Measurements from ENCODE around the gene KIAA1217. TPM values are rescaled to one million over a fixed set of nuclear protein-coding genes. Genes with fewer than 3 reads are reported as not detected.

Gene KIAA1217
- total RNA-seq, 1 donor from 2014 or later = 18.9 TPM

DNA sequence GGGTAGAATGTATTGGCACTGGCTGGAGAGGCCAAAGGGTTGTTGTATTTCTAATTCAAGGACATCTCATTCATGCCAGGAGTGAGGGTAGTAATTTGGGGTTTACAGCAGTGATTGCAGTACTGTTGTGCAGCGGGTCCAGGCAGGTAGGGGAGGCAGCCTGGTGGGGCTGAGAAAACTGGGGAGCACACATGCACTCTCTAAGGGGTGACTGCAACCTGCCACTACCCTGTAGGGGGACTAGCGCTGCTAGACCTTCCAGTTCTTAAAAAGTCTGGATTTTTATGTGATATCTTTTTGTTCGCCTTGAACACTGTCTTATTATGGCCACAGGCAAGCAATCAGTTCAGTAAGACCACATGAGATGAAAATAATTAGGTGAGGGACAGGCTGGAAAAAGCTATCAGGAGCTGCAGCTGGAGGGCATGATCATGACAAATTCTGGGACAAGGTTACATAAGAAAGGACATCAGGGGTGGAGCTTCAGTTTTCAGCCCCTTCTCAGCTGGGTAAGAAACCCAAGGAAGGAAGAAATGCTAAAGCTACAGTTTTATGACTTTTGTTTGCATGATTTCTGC is 365.7 kb downstream of the KIAA1217 start:
- Histone ChIP-seq H3K27me3 (ENCODE audit: control insufficient read depth, insufficient read depth, low read length) (peaks cover 2% of the 10 kb centered on the region), H3K36me3 (ENCODE audit: control insufficient read depth, insufficient read depth, low read length) (no peaks in the 10 kb centered on the region), H3K4me3 (ENCODE audit: low read depth, low read length) (no peak overlapping the region)
- TF ChIP-seq, protein P1, sequence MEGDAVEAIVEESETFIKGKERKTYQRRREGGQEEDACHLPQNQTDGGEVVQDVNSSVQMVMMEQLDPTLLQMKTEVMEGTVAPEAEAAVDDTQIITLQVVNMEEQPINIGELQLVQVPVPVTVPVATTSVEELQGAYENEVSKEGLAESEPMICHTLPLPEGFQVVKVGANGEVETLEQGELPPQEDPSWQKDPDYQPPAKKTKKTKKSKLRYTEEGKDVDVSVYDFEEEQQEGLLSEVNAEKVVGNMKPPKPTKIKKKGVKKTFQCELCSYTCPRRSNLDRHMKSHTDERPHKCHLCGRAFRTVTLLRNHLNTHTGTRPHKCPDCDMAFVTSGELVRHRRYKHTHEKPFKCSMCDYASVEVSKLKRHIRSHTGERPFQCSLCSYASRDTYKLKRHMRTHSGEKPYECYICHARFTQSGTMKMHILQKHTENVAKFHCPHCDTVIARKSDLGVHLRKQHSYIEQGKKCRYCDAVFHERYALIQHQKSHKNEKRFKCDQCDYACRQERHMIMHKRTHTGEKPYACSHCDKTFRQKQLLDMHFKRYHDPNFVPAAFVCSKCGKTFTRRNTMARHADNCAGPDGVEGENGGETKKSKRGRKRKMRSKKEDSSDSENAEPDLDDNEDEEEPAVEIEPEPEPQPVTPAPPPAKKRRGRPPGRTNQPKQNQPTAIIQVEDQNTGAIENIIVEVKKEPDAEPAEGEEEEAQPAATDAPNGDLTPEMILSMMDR (IDR thresholded peaks at IDR 0.05; ENCODE audit: insufficient read depth, low read length, poor library complexity, severe bottlenecking) = no peak
- no peak for DNase-seq (ENCODE audit: low read depth)

DNA sequence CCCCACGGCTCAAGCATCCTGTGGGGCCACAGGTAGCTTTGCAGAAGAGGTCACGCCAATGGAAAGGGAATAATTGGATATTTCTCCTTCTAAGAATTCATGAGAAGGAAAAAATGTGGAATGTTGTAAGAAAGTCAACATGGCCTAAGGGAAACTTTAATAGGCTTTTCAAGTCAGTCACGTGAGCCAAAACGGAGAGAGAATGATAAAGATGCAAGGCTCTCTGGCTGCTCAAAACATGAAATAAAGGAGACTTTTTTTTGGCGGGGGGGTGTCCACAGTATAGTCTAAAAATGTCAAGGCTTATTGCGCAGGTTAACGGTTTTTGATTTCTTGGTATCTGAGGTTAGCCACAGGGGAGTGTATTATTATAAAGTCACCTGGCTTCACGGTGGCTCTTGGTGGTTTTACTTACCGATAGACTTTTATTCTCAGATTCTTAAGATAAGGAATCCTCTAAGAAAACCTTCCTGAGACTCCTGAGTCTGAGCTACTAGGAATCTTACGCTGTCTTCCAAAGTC is 366.6 kb downstream of the KIAA1217 start:
- H3K27me3 ChIP-seq (ENCODE audit: control insufficient read depth, insufficient read depth, low read length) = peaks cover 2% of the 10 kb centered on the region
- no peaks in the 10 kb centered on the region for H3K36me3 ChIP-seq (ENCODE audit: control insufficient read depth, insufficient read depth, low read length)
- DNase-seq (ENCODE audit: low read depth) = no peak
- H3K4me3 ChIP-seq (ENCODE audit: low read depth, low read length) = no peak overlapping the region
- TF ChIP-seq, protein P1 (IDR thresholded peaks at IDR 0.05; ENCODE audit: insufficient read depth, low read length, poor library complexity, severe bottlenecking) = no peak

DNA sequence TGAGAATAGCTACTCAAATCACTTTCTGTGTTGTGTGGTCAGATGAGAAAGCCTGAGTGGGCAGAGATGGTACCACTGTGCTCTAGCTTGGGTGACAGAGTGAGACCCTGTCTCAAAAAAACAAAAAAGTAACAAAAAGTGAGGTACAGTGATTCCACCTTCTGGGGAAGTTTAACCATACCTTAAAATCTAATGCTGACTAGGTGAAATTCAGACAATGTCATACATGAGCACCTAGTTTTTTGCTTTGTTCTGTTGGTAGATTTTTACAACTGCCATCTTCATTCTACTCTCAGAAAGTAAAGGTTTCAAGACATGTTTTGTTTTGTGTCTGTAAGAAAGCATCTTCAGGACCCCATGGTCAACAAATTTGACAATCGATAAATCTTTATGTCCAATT is 370.5 kb downstream of the KIAA1217 start:
- no peak overlapping the region for H3K4me3 ChIP-seq (ENCODE audit: low read depth, low read length)
- TF ChIP-seq, protein P1 (IDR thresholded peaks at IDR 0.05; ENCODE audit: insufficient read depth, low read length, poor library complexity, severe bottlenecking) = no peak
- no peak for DNase-seq (ENCODE audit: low read depth)
- no peaks in the 10 kb centered on the region for H3K36me3 ChIP-seq (ENCODE audit: control insufficient read depth, insufficient read depth, low read length)
- H3K27me3 ChIP-seq (ENCODE audit: control insufficient read depth, insufficient read depth, low read length) = no peaks in the 10 kb centered on the region

DNA sequence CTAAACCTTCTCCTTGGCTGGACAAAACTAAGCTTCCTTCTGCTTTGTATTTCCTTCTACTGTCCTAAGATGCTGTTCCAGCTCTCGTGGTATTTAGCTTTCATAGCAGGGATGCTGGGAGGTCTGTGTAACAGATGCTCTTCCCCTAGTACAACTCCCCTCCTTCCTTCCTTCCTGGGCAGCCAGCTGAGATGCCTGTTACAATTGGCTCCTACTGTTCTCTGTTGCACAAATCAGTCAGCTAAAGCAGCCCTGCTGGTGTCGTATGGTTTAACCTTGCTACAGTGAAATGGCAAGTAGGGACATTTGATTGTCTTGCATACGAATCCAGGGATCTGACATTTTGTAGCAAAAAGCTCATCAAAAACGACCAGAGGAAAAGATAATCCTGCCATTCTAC is 371.0 kb downstream of the KIAA1217 start:
- Histone ChIP-seq H3K36me3 (ENCODE audit: control insufficient read depth, insufficient read depth, low read length) (no peaks in the 10 kb centered on the region), H3K4me3 (ENCODE audit: low read depth, low read length) (no peak overlapping the region), H3K27me3 (ENCODE audit: control insufficient read depth, insufficient read depth, low read length) (no peaks in the 10 kb centered on the region)
- no peak for DNase-seq (ENCODE audit: low read depth)
- TF ChIP-seq, protein P1 (IDR thresholded peaks at IDR 0.05; ENCODE audit: insufficient read depth, low read length, poor library complexity, severe bottlenecking) = no peak

DNA sequence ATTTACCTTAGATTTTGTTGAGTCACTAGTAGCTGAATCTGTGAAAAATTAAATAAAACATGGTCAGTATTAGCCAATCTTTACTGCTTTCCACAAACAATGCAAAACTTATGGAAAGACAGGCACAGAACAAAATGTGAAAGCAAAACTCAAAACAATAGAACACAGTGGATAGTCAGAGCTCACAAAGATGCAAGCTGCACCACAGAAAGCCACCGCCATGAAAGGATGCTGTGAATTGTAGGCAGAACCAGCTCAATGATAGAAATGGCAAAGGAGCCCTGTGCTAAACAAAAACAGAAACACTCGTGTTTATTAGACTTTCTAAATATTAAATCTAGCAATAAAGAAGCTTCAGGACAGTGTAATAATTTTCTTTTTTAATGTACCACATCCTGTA is 380.3 kb downstream of the KIAA1217 start:
- H3K36me3 ChIP-seq (ENCODE audit: control insufficient read depth, insufficient read depth, low read length) = no peaks in the 10 kb centered on the region
- DNase-seq (ENCODE audit: low read depth) = no peak
- TF ChIP-seq, protein P1 (IDR thresholded peaks at IDR 0.05; ENCODE audit: insufficient read depth, low read length, poor library complexity, severe bottlenecking) = no peak

More for the DNA sequence above, 380.3 kb downstream of the KIAA1217 start:
- H3K27me3 ChIP-seq (ENCODE audit: control insufficient read depth, insufficient read depth, low read length) = no peaks in the 10 kb centered on the region
- no peak overlapping the region for H3K4me3 ChIP-seq (ENCODE audit: low read depth, low read length)
